MM.1S (cell line): ENCODE results near the gene TET3.

Experiments
- DNase-seq: peaks from one replicate; pipeline ENCODE4 v3.0.0-alpha.2; 2015
- H2AFZ ChIP-seq: fragments of 300-600 bp; sonication (generic); 2 replicates; pipeline ENCODE4 v1.6.0; 2016; ENCODE audit warnings: antibody characterized with exemption, low read length
- H3F3A ChIP-seq: fragments of 300-600 bp; sonication (generic); 2 replicates; pipeline ENCODE4 v1.6.1; 2016; ENCODE audit warnings: mild to moderate bottlenecking, antibody characterized with exemption, low read length, moderate library complexity, mixed read lengths; ENCODE audit not compliant: insufficient read depth
- H3K27ac ChIP-seq: fragments of 300-600 bp; sonication (generic); 2 replicates; pipeline ENCODE4 v1.5.1; 2016; ENCODE audit warnings: mild to moderate bottlenecking, low read length
- H3K27me3 ChIP-seq: fragments of 300-600 bp; sonication (generic); replicated peaks from 2 replicates; pipeline ENCODE4 v1.6.0; 2016; ENCODE audit warnings: low read length; ENCODE audit not compliant: insufficient read depth
- H3K36me3 ChIP-seq: fragments of 300-600 bp; sonication (generic); replicated peaks from 2 replicates; pipeline ENCODE4 v1.6.1; 2016; ENCODE audit warnings: mild to moderate bottlenecking, low read length, mixed read lengths; ENCODE audit not compliant: insufficient read depth
- H3K4me1 ChIP-seq: fragments of 300-600 bp; sonication (generic); 2 replicates; pipeline ENCODE4 v1.6.1; 2016; ENCODE audit warnings: low read length, mixed read lengths
- H3K4me2 ChIP-seq: fragments of 300-600 bp; sonication (generic); 2 replicates; pipeline ENCODE4 v1.6.0; 2016; ENCODE audit warnings: low read depth, low read length
- H3K4me3 ChIP-seq: fragments of 300-600 bp; sonication (generic); 2 replicates; pipeline ENCODE4 v1.5.1; 2016; ENCODE audit warnings: low read length, mixed read lengths
- H3K79me2 ChIP-seq: fragments of 300-600 bp; sonication (generic); 2 replicates; pipeline ENCODE4 v1.6.1; 2016; ENCODE audit warnings: mixed run types, low read length, mixed read lengths
- H3K9ac ChIP-seq: fragments of 300-600 bp; sonication (generic); 2 replicates; pipeline ENCODE4 v1.6.1; 2016; ENCODE audit warnings: low read length, mixed read lengths
- H3K9me2 ChIP-seq: fragments of 300-600 bp; sonication (generic); replicated peaks from 2 replicates; pipeline ENCODE4 v1.6.1; 2016; ENCODE audit warnings: mild to moderate bottlenecking, low read length, mixed read lengths; ENCODE audit not compliant: insufficient read depth
- H3K9me3 ChIP-seq: fragments of 300-600 bp; sonication (generic); replicated peaks from 2 replicates; pipeline ENCODE4 v1.6.1; 2016; ENCODE audit warnings: mild to moderate bottlenecking, low read length, mixed read lengths; ENCODE audit not compliant: insufficient read depth
- H4K20me1 ChIP-seq: fragments of 300-600 bp; sonication (generic); 2 replicates; pipeline ENCODE4 v1.6.1; 2016; ENCODE audit warnings: mild to moderate bottlenecking, low read length, moderate library complexity, mixed read lengths; ENCODE audit not compliant: insufficient read depth
- EZH2 ChIP-seq: fragments of 300-600 bp; sonication (generic); optimal IDR thresholded peaks from 2 replicates; pipeline ENCODE3; 2017; ENCODE audit warnings: low read depth, mild to moderate bottlenecking, antibody characterized with exemption, low read length, mixed read lengths
- EZH2phosphoT487 ChIP-seq: fragments of 300-600 bp; sonication (generic); IDR thresholded peaks from 2 replicates; pipeline ENCODE4 v1.6.1; 2018; ENCODE audit warnings: antibody characterized with exemption, low read length
- TF ChIP-seq, protein P1 (sequence below): fragments of 300-600 bp; sonication (generic); IDR thresholded peaks from 2 replicates; pipeline ENCODE4 v1.5.1; 2016; ENCODE audit warnings: antibody characterized with exemption, low read length, mixed read lengths

TET3 gene

GRCh38 chr2:73984203-73984921, at the start of gene TET3:
TET3 (plus strand) TSS chr2:73984910; CDS start chr2:73986404, 1,494 bp downstream.
- Histone ChIP-seq H3K27ac (no peak within 1 kb of the TSS), H3K79me2 (peaks cover 39% of the 10 kb centered on the region), H3K9ac (peak within 1 kb of the TSS; percentile 73), H4K20me1 (no peaks in the 10 kb centered on the region), H3K36me3 (no peaks in the 10 kb centered on the region), H3K27me3 (0 out of 2 replicates have a peak, but pooled peaks cover 16% of the 10 kb centered on the region), H3K4me1 (peaks cover 22% of the 10 kb centered on the region), H2AFZ (peak within 1 kb of the TSS; percentile 62), H3K4me2 (peak within 1 kb of the TSS; percentile 96), H3K4me3 (peak within 1 kb of the TSS; percentile 75), H3K9me3 (no peaks in the 10 kb centered on the region), H3F3A (peaks cover 16% of the 10 kb centered on the region), H3K9me2 (no peaks in the 10 kb centered on the region)
- DNase-seq, result peak; percentile 67
- TF ChIP-seq, protein P1, sequence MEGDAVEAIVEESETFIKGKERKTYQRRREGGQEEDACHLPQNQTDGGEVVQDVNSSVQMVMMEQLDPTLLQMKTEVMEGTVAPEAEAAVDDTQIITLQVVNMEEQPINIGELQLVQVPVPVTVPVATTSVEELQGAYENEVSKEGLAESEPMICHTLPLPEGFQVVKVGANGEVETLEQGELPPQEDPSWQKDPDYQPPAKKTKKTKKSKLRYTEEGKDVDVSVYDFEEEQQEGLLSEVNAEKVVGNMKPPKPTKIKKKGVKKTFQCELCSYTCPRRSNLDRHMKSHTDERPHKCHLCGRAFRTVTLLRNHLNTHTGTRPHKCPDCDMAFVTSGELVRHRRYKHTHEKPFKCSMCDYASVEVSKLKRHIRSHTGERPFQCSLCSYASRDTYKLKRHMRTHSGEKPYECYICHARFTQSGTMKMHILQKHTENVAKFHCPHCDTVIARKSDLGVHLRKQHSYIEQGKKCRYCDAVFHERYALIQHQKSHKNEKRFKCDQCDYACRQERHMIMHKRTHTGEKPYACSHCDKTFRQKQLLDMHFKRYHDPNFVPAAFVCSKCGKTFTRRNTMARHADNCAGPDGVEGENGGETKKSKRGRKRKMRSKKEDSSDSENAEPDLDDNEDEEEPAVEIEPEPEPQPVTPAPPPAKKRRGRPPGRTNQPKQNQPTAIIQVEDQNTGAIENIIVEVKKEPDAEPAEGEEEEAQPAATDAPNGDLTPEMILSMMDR, result no peak
- TF ChIP-seq EZH2phosphoT487 (no peak), EZH2 (no peak)

DNA sequence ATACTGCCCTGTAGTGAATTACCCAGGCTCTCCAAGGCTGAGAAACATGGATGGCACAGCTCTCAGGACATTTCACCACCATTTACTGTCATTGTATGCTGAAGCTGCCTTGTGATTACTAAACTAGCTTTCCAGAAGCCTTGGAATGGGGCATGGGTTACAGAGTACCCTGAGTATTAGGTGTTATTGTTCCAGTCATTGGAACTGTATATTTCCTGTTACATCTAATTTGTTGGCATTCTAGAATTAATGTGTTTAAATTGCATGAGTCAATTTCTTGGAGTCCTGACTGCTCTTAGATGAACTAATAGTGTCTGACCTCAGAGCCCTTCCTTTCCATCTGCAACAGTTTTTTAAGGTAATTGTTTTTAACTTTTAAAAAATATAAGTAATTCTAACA, 49.1 kb upstream of the TET3 start:
- Histone ChIP-seq H3K27me3 (no peaks in the 10 kb centered on the region), H3K4me1 (no peaks in the 10 kb centered on the region), H3K9me3 (no peaks in the 10 kb centered on the region), H3K4me2 (no peak overlapping the region), H3K9me2 (no peaks in the 10 kb centered on the region), H3K27ac (no peak overlapping the region), H3F3A (no peaks in the 10 kb centered on the region), H3K9ac (no peak overlapping the region), H2AFZ (no peak overlapping the region), H3K4me3 (no peak overlapping the region), H4K20me1 (no peaks in the 10 kb centered on the region), H3K79me2 (peaks cover 92% of the 10 kb centered on the region), H3K36me3 (no peaks in the 10 kb centered on the region)
- TF ChIP-seq EZH2phosphoT487 (no peak), EZH2 (no peak)
- TF ChIP-seq, protein P1, result no peak
- no peak for DNase-seq

DNA sequence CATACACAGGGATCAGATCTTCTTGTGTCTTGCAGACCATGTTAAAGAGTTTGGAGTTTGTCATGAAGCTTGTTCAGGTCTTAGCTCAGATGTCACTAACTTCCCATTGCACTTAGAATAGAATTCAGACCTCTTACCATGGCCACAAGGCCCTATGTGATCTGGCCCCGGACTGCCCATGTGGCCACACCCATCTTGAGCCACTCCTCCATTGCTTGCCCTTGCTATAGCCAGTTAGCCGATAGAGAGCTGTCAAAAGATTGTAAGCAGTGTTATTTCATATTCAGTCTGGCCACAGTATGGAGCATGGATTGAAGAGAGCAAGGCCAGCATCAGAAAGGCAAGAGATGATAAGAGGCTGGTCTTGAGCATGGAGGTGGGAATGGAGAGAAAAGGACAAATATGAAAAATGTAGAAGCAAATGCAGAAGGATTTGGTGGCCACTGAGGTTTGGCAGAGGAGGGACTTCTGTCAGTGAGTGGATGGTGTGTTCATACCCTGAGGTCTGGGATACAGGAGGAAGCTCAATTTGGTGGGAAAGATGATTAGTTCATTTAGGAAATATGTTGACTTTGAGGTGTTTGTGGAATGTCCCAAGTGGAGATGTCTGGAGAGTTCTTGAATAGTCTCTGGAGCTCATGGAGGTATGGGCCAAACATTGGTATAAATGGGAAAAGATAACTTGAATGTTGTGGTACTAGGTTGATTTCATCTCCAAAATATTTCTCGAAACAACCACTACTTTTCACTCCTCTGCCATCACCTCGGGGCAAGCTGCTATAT, 47.4 kb upstream of the TET3 start:
- peaks cover 89% of the 10 kb centered on the region for H3K79me2 ChIP-seq
- no peaks in the 10 kb centered on the region for H3F3A ChIP-seq
- no peaks in the 10 kb centered on the region for H3K27me3 ChIP-seq
- H3K27ac ChIP-seq, result no peak overlapping the region
- H4K20me1 ChIP-seq, result no peaks in the 10 kb centered on the region
- H3K36me3 ChIP-seq, result no peaks in the 10 kb centered on the region; the same call in 1 of the 2 replicates
- no peak overlapping the region for H3K4me3 ChIP-seq
- H3K4me2 ChIP-seq, result no peak overlapping the region
- no peak for DNase-seq
- no peak overlapping the region for H3K9ac ChIP-seq
- H3K9me3 ChIP-seq, result no peaks in the 10 kb centered on the region
- TF ChIP-seq, protein P1, result no peak
- TF ChIP-seq EZH2phosphoT487 (no peak), EZH2 (no peak)
- no peak overlapping the region for H2AFZ ChIP-seq
- H3K4me1 ChIP-seq, result no peaks in the 10 kb centered on the region
- no peaks in the 10 kb centered on the region for H3K9me2 ChIP-seq
